GM18507 (cell line): ENCODE data around the gene ACADSB.

ENCODE experiments used
- DNase-seq: peaks from one replicate; pipeline ENCODE4 v3.0.0; 2011; ENCODE audit warnings: low read depth; ENCODE audit not compliant: insufficient read length; ENCODE audit errors: extremely low spot score
- FAIRE-seq: peaks from 2 replicates; lab custom pipeline; 2011; peaks lifted over from hg19 to GRCh38; lab: Jason Lieb, UNC

Gene ACADSB

GRCh38 chr10:123008355-123009104 is at the start of gene ACADSB, which contains the start of gene IKZF5:
Gene ACADSB (plus strand): TSS chr10:123009006. CDS start chr10:123009030, 24 bp downstream.
Gene IKZF5 (minus strand): TSS chr10:123008795. CDS start chr10:122998625, 10,170 bp downstream.
- FAIRE-seq (peak; percentile 99), DNase-seq (peak; percentile 99)

DNA sequence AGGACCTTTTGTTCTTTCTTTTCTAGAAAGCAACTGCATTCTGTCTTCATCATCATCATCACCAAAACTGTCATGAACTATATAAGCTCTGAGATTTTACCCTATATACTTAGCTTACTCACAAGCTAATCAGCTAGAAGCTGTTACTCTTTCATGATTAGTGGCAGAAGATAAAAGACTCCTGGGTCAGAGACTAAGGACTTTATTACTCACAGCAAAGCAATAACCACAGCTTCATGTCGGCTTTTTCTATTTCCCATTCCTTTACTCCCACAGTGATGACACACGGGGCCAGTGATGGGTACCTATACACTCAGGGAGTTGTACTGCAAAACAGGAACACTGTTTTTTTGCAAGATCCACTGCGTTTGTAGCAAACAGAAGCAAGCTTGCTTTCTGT is 46.4 kb upstream of the ACADSB start:
- no peak for DNase-seq
- no peak for FAIRE-seq

DNA sequence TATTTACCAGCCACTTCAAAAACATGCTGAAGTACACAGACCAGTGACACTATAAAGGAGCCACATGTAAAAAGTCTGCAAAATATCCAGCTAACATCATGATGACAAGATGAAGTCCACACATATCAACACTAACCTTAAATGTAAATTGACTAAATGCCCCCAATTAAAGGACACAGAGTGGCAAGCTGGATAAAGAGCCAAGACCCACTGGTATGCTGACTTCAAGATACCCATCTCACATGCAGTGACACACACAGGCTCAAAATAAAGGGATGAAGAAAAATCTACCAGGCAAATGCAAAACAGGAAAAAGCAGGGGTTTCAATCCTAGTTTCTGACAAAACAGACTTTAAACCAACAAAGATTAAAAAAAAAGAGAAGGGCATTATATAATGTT is 41.9 kb upstream of the ACADSB start:
- FAIRE-seq (no peak), DNase-seq (no peak)

- no peak for DNase-seq
- no peak for FAIRE-seq
Measured at GRCh38 chr10:122968698-122969097, 40.1 kb upstream of the ACADSB start.

DNA sequence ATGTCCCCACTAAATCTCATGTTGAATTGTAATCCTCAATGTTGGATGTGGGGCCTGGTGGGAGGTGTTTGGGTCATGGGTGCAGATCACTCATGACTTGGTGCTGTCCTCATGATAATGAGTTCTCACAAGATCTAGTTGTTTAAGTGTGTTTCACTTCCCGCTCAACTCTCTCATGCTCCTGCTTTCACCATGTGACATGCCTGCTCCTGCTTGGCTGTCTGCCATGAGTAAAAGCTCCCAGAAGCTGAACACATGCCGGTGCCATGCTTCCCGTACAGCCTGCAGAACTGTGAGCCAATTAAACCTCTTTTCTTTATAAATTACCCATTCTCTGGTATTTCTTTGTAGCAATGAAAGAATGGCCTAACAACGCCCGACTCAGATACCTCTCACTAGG is 34.8 kb upstream of the ACADSB start:
- DNase-seq (no peak), FAIRE-seq (no peak)

- no peak for FAIRE-seq
- no peak for DNase-seq
Measured at GRCh38 chr10:122974543-122975064, 34.2 kb upstream of the ACADSB start.

GRCh38 chr10:122980209-122981065 is 28.4 kb upstream of the ACADSB start, which contains the start of gene PSTK:
Gene PSTK (plus strand): TSS chr10:122980401. CDS start chr10:122980480, 79 bp downstream.
- FAIRE-seq: peak; percentile 87

GRCh38 chr10:122981066-122981464 is 27.7 kb upstream of the ACADSB start:
- DNase-seq: no peak
- FAIRE-seq: no peak

More at GRCh38 chr10:122980209-122981065, 28.4 kb upstream of the ACADSB start, which contains the start of gene PSTK:
- peak; percentile 91 for DNase-seq

DNA sequence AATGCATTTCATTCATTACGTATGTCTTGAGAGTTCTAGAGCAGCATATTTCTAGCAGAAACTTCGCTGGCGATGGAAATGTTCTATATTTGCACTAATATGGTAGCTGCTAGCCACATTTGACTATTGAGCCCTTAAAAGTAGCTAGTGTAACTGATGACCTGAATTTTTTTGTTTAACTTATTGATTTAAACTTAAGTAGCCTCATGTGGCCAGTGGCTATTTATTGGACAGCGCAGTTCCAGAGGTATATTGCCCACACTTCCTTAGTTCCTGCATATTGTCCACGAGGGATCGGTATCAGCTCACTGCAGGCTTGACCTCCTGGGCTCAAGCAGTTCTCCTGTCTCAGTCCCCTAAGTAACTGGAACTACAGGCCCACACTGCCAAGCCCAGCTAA is 24.9 kb upstream of the ACADSB start:
- FAIRE-seq: no peak
- DNase-seq: no peak

DNA sequence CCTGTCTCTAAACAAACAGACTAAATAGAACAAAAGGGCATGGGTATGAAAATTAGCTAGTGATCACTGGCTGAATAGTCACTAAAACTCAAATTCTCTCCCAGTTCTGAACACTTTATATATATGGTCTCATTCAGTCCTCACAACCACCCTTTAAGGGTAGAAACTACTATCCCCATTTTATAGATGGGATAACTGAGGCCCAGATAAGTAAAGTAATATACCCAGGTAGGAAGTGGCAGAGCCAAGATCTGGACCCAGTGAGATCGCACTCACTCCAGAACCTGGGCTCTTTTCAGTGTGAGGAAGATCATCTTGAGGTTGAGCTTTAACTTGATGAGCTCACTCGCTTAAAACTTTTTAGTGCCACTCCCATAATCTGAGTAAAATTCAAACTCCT is 24.1 kb upstream of the ACADSB start:
- DNase-seq: no peak
- FAIRE-seq: no peak

GRCh38 chr10:122986335-122986734 is 22.5 kb upstream of the ACADSB start:
- DNase-seq (no peak), FAIRE-seq (no peak)

DNA sequence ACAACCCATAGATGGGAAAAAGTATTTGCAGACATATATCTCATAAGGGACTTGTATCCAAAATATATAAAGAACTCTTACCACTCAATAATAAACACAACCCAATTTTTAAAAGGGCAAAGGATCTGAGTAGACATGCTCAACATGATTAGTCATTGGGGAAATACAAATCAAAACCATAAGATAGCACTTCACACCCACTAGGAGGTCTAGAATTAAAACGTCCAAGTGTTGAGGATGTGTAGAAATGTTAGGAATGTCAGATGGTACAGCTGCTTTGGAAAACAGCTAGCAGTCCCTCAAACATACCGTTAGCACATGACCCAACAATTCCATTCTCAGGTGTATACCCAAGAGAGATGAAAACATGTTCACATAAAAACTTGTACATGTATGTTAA is 20.3 kb upstream of the ACADSB start:
- DNase-seq (no peak), FAIRE-seq (no peak)

DNA sequence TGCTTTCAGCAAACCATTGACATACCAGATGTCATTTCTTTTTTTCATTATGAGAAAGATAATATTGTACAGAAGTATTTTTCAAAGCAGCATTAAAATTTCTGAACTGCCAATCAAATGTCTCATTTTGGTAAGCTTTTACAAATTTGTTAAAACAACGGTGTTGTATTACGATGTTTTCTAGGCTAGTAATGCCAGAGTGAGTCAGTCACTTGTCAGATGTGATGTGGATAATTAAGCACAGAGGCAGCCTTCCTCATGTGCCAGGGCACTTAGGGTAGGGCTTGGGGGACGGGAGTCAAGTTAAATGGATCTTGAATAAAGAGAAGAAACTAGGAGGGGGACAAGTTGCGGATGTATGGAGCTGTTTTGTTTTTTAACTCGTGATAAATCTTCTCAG is 18.5 kb upstream of the ACADSB start:
- DNase-seq: no peak
- FAIRE-seq: no peak

GRCh38 chr10:122992031-122992585 is 16.7 kb upstream of the ACADSB start:
- DNase-seq: no peak
- no peak for FAIRE-seq

DNA sequence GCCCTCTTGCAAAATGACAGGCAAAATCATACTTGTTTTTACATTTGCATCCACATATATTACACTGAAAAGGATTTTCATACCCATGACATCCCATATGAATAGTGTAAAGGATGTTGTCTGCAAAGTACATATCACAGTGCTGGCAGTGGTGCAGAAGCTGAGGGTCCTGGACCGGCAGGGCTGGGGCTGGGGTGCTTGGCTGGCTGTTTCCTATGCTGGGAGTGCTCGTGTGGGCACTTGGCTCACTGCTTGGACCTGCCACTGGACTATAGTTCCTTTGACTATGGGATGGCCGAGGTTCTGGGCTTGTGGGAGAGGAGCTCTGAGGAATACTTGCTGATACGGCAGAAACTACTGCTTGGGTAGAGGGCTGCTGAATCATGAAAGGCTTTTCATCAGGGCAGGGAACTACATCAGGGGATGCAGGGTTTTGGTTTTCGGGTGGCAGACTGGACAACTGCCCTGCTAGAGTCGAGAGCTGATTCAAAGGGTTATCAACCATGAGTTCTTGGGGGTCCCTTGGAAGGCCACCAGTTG is 14.9 kb upstream of the ACADSB start:
- FAIRE-seq: no peak
- DNase-seq: no peak

- DNase-seq: no peak
- no peak for FAIRE-seq
Measured at GRCh38 chr10:122995936-122996335, 12.9 kb upstream of the ACADSB start.

GRCh38 chr10:122997864-122998263 is 10.9 kb upstream of the ACADSB start:
- FAIRE-seq (peak; percentile 48), DNase-seq (no peak)

GRCh38 chr10:122998360-122998917 is 10.4 kb upstream of the ACADSB start:
- DNase-seq (no peak), FAIRE-seq (no peak)

- DNase-seq: no peak
- FAIRE-seq: no peak
Measured at GRCh38 chr10:122998934-122999333, 9.9 kb upstream of the ACADSB start.
